Activated CD8-positive, alpha-beta memory T cell treated with anti-CD3 and anti-CD28 coated beads for 36 hours (primary cell): ENCODE measurements around the gene ZBTB38. TPM values are rescaled to one million over a fixed set of nuclear protein-coding genes. Genes with fewer than 3 reads are reported as not detected.

Experiments
- CTCF ChIA-PET: fragments of 350-600 bp; sonication (Branson Sonifier 250); formaldehyde crosslinking; loops from one replicate; lab custom pipeline; 2021; ENCODE audit warnings: antibody characterized with exemption; lab: Charles Lee
- POLR2A ChIA-PET: fragments of 350-600 bp; sonication (Branson Sonifier 250); formaldehyde crosslinking; loops from one replicate; lab custom pipeline; 2021; ENCODE audit warnings: antibody characterized with exemption; lab: Charles Lee
- total RNA-seq, 2 experiments: library from RNA; stranded (reverse); gene quantifications; one replicate each; pipeline ENCODE4 v1.2.3, GENCODE V29; 2021

The ZBTB38 gene, protein sequence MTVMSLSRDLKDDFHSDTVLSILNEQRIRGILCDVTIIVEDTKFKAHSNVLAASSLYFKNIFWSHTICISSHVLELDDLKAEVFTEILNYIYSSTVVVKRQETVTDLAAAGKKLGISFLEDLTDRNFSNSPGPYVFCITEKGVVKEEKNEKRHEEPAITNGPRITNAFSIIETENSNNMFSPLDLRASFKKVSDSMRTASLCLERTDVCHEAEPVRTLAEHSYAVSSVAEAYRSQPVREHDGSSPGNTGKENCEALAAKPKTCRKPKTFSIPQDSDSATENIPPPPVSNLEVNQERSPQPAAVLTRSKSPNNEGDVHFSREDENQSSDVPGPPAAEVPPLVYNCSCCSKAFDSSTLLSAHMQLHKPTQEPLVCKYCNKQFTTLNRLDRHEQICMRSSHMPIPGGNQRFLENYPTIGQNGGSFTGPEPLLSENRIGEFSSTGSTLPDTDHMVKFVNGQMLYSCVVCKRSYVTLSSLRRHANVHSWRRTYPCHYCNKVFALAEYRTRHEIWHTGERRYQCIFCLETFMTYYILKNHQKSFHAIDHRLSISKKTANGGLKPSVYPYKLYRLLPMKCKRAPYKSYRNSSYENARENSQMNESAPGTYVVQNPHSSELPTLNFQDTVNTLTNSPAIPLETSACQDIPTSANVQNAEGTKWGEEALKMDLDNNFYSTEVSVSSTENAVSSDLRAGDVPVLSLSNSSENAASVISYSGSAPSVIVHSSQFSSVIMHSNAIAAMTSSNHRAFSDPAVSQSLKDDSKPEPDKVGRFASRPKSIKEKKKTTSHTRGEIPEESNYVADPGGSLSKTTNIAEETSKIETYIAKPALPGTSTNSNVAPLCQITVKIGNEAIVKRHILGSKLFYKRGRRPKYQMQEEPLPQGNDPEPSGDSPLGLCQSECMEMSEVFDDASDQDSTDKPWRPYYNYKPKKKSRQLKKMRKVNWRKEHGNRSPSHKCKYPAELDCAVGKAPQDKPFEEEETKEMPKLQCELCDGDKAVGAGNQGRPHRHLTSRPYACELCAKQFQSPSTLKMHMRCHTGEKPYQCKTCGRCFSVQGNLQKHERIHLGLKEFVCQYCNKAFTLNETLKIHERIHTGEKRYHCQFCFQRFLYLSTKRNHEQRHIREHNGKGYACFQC (N-terminal part only)
- total RNA-seq = 10 to 100 TPM; 56.6 to 57.0 TPM

DNA sequence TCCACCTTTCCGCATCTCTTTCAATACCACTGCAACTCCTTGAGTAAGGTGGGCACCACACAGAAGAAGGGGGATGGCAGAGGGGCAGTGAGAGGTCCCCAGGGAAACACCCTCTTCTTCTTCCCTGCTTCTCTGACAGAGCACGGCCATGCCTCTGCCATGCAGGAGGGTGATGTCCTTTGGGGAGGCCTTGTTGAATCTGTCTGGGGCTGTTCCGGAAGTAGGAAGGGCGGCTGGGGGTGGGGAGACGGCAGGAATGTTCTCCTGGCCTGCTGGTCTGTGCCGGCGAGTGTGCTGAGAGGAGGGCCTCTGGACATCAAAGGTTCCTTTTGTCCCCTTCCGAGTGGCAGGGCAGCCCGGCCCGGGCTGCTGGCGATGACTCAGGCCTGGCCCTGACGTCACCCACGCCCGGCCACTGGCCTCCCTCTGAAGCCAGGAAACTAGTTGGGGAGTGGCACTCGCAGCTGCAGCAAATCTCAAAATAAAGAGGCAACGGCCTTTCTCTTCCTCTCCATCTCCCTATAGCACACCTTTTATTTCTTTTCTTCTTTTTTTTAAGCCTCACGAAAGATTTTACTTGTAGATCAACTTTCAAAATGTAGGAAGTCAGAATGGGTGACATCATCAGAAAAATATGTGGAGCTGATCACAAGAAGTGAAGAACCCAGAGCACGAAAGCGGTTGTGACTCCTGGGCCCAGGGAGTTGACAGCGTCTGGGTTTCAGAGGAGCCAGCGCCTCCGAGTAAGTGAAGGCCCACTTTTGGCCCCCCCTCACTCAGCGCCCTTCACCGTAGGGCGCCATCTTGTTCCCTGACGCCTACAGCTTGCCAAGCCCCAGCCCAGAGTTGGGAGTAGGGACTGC, at the start of gene ZBTB38:
TSS of gene ZBTB38 (plus strand) at position 443 of the 863 bp plus-strand sequence. CDS start 73,885 bp downstream, outside the sequence.
- POLR2A ChIA-PET = no interaction called here
- CTCF ChIA-PET = interaction anchor here (0.7 to 2.1 kb wide), 3 partner anchors 10 to 545 kb away, joined by 4 to 6 read pairs (median 5); no protein-coding TSS in a partner anchor

DNA sequence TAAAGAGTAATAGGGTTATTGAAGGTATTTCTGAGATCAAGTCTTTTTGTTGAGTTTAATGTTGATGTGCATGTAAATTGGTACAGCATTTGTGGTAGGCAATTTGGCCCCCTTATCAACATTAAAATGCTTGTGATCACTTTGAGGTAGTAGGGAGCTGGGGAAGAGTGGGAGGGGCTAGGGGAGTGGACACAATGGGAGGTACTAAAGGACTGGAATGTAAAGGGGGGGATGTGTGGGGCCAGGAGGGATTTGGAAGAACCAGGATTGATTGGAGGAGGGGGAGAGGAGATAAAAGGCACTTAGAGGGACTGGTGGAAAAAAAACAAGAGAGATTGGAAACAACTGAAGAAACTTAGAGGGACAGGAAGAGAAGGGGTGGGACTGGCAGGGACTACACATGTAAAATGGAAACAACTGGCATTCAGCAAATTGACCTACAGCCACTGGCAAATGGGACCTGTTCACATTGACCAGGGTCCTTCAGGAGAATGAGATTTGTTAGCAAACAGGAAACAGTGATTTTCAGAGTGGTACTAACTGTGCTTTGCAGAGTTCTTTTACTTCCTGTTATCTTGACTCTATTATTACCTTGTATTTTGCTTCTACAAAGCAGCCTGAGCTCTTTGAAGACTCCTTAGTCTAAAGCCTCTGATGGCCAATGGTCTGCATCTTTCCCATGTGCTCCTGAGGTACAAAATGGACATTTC, 47.8 kb upstream of the ZBTB38 start:
- ChIA-PET POLR2A (no interaction called here), CTCF (interaction anchor here (0.7 kb wide), 1 partner anchor 164 kb away, joined by 3 read pairs; no protein-coding TSS in a partner anchor)

DNA sequence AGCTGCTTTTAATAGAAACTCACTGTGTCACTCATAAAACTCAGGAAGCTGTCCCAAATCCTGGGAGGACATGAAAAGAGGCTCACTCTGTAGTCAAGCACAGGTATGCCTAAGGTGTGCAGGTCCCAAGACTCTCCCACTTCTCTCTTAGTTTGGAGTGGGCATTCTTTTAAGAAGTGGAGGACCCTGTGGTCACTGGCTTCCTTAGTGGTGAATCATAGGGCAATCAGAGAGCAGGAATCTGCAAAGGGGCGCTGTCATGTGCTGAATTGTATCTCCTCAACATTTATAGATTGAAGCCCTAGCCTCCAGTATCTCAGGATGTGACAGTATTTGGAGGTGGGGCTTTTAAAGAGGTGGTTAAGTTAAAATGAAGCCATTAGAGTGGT, 47.2 kb upstream of the ZBTB38 start:
- ChIA-PET CTCF (interaction anchor here (1.3 kb wide), 1 partner anchor 9 kb away, joined by 3 read pairs; no protein-coding TSS in a partner anchor), POLR2A (no interaction called here)

DNA sequence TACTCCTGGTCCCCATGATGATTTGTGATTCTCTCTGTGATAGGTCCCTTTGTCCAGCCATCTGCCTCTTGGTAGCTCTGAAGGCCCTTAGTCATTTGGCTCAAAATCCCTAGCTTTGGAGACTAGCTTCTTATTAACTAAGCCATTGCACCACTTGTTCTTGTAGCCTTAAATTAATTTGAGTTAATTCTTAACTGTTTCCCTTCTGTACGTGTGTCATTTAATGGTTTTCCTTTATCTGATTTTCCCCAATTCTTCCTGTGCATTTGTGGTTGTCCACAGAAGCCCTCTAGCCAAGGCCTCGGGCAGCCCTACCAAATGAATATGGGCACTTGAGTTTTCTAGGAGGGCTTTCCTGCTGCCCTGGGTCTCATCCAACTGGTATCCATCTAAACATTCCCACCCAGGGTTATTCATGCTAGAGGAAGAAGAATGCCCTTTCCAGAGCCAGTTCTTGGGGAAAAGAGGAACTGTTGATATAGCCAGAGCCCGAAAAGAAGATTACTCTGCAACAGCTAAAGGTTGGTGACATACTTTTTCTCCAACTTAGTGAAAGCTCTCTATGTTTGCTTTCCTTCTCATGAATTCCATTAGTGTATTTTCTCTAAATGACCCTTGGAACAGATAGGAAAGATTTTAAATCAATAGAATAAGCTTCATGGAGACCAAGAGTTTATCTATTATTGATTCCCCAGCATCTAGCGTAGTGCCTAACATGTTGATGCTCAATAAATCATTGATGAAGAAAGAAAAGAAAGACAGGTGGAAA, 44.2 kb upstream of the ZBTB38 start:
- POLR2A ChIA-PET = no interaction called here
- CTCF ChIA-PET = interaction anchor here (0.9 to 1.2 kb wide), 3 partner anchors 12 to 92 kb away, joined by 3 to 4 read pairs (median 3); partner anchors contain the start of gene PXYLP1

DNA sequence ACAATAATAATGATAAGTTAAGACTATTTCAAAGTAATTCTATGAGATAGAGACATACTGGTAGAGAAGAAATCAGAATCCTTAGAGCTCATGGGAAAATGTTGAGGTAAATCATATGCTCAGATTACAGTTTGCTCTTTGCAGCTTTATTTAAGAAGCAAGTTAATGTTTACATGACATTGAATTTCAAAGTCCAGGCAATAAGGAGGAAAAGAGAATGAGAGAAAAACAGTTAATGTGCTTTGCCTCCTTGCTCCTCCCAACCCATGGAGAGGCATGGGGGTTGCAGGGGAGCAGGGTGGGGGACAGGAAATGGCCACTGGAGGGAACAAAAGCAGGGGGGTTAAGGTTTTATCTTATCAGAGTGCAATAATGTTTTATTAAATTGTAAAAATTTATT, 42.2 kb upstream of the ZBTB38 start:
- ChIA-PET POLR2A (no interaction called here), CTCF (no interaction called here)

DNA sequence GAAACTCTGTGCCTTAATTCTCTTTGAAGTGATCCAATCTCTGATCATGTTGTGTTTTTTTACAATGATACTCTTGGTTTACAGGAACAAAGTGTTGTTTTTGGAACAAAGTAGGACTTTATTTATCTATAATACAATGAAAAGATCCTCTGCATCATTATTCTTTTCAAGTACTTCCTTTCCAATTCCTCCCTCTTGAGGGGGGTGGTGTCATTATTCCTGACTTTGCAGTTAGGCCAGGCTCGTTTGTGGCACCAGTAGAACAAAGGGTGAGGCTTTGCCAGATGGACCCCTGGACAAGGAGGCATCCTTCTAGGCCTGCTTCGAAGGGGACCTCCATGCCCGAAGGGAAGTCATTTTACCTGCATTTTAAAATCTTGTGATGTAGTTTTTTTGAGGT, 41.7 kb upstream of the ZBTB38 start:
- ChIA-PET POLR2A (no interaction called here), CTCF (interaction anchor here (1.5 kb wide), 1 partner anchor 23 kb away, joined by 3 read pairs; no protein-coding TSS in a partner anchor)

DNA sequence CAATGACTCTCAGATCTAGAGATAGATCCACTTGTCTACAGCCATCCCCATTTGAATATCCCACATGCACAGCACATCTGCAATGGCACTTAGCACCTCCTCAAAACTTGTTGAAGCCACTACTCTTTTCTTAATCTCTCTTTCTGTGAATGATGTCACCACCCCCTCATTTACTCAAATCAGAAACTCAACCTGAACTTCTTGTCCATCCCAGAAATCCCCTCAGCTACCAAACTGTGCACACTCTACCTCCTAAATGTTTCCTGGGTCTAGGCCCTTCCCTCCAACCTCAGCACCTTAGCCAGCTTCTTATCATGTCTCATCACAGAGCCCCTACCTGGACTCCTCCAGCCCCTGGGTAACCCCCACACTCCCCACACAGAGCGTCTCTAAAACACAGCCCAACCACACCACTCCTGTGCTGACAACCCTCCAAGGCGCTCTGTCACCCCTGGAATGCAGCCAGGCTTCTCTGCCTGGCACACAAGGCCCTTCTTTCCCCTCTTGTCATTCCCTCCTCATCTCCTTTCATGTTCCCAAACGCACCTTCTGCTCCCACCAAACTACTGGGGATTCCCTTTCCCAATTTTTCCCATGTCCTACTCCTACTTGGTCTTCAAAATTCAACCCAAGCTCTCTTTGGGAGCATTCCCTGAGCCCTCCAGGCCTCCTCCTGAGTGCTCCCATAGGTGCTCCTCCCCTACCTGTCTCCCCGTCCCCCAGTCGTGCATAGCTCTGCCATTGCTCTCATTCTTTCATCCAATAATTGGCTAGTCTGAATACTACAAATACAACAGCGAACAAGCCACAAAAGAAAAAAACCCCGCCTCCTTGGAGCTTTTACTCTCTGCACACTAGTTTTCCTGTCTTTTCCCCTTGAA, 39.8 kb upstream of the ZBTB38 start:
- ChIA-PET CTCF (interaction anchor here (1.0 kb wide), 1 partner anchor 16 kb away, joined by 3 read pairs; no protein-coding TSS in a partner anchor), POLR2A (no interaction called here)

DNA sequence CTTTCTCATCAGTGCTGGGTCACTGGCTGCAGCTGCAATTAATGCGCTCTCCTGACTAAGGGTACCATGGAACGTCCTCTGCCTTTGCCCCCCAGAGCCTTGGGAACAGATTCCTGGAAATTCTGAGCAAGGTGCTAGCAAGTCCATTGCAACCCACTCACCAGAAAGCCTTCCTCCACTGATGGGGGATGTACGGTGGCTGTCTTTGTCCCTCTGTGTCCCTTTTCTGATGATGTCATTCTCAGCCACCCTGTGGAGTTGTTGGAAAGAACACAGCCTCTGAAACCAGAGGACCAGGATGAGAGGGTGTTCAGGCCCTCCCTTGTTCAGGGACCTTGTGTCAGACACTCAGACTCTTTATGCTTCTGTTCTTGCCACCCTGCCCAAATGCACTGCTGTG, 38.1 kb upstream of the ZBTB38 start:
- POLR2A ChIA-PET = no interaction called here

DNA sequence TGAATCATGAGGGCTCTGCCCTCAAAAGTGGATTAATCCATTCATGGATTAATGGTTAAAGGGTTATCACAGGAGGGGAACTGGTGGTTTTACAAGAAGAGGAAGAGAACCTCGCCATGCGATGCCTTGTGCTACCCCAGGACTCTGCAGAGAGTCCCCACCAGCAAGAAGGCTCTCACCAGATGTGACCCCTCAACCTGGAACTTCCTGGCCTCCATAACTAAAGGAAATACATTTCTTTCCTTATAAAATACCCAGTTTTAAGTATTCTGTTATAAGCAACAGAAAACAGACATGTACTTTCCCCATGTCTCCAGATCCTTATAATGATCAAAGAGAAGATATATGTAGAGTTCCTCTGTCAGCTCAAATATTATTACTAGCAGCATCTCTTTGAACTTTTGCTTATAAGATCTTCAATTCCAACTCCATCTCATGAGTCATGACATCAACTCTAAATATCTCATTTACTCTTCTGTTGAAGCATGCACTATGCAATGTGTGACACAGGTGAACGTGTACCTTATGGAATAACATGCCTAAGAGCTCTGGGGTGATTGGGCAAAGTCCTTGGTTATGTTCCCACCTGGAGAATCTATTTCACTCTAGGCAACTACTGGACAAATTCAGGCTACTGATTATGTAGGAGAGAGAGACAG, 37.5 kb upstream of the ZBTB38 start:
- CTCF ChIA-PET = interaction anchor here (0.6 kb wide), 1 partner anchor 18 kb away, joined by 3 read pairs; no protein-coding TSS in a partner anchor
- POLR2A ChIA-PET = no interaction called here

More for the DNA sequence above, 38.1 kb upstream of the ZBTB38 start:
- CTCF ChIA-PET = no interaction called here

DNA sequence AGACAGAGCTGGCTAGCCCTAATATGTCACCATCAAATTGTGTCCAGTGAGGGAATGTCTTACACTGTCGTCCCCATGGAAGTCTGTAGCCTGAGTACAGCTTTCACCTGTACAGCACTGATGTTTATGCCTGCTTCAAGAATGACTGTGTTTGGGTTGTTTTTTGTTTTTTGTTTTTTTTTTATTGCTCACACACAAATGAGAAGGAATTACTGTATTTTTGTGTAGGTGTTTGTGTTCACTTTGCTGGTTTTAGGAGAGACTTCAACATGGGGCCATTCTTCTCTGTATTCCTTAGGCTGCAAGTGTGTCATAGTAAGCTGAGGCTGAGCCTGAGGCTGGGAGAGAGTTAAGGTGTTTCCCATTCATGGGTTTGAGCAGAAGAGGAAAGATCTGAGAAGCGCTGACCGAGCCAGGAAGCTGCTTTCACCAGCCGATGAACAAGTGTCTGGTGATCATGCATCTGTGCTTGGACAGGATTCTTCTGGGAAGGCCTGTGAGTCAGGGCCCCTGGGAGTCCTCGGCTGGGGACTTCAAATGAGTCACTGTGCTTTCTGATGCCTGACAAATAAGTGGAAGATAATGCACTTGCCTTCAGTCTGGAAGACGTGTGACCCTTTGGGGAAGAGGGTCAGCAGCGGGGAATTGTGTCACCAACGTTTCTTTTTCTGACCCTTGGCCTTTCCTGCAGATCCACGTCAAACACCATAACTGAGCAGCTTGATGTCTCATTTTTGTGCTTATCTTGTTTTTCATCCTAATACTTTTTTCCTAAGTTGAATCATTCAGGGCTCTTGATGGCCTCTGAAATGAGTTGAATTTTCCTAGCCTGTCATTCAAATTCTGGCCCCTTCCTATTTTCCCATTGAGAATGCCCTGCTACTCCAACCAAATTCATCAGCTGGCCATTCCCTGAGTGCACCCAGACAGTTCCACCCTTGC, 36.7 kb upstream of the ZBTB38 start:
- POLR2A ChIA-PET = no interaction called here
- CTCF ChIA-PET = interaction anchor here (0.6 to 0.7 kb wide), 2 partner anchors 18 to 231 kb away, joined by 3 read pairs; no protein-coding TSS in a partner anchor

DNA sequence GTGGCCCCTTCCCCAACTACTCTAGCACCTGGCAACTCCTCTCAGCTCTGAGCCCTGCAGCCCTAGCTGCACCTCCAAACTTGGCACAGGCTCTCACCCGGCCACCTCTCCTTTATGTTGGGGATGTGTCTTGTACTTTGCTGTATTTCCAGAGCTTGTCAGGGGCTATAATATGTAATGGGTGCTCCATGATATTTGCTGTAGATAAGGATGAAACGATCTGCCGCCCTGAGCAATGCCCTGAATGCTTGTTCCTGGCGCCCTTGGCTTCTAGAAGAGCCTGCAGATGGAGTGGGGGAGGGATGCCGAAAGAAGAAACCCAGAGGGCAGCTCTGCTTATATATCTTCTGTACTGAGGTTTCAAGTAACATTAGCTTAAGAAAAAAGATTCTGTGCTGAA, 35.9 kb upstream of the ZBTB38 start:
- POLR2A ChIA-PET = no interaction called here
- CTCF ChIA-PET = no interaction called here

DNA sequence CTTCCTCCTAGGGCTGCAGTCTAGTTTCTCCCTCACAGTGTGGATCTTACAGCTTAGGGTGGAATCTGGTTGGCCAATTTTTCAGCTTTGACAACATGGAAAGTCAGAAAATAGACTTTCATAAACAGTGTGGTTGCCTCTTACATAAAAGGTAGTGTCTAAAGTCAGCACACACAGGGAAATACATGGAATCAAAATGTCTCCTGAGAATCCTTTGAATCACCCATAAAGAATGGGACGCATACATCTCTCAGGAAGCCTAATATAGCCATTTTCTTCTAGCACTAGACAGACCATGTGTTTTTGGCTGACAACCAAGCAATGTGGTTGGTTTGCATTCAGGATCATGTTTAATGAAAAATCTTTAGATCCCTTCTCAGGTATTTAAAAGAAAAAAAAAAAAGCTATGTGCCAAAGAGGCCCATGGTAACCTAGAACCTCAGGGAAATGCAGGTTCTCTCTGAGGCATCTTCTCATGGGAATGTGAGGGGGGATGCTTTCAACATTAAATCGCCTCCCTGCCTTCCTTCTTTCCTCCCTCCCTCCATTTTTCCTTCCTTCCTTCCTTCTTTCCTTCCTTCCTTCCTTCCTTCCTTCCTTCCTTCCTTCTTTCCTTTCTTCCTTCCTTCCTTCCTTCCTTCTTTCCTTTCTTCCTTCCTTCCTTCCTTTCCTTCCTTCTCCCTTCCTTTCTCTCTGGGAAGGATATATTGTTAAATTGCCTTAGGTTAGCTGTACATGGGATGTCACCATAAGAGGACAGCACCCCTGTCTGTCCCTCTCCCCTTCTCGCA, 34.3 kb upstream of the ZBTB38 start:
- ChIA-PET POLR2A (no interaction called here), CTCF (interaction anchor here (0.7 to 1.1 kb wide), 2 partner anchors 11 to 19 kb away, joined by 3 read pairs; no protein-coding TSS in a partner anchor)

DNA sequence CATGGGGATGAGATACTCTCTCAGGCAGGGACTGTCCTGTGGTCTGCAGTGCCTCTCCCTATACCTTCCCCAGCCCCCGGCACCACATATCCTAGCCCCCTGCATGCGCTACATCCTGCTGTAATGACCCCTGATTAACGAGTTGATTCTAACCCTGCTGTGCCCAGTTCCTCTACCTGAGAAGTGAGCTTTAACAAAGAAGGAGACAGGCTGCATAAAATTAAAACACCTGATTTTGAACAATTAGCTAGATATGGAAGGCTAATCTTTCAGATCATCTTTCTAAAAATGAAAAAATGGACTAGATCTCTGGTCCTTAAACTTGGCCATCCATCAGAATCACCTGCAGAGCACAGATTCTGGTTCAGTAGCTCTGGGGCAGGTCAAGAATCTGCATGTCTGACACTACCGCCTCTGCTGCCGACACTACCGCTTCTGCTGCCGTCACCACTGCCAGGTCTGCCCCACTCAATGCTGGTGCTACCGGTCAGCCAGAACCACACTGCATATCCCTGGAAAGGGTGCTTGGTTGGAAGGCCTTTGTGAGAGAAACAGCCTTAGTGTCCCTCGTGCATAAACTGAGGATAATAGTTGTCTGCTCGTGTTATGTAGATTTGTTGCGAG, 33.6 kb upstream of the ZBTB38 start:
- POLR2A ChIA-PET = no interaction called here
- CTCF ChIA-PET = interaction anchor here (0.7 to 1.1 kb wide), 2 partner anchors 11 to 20 kb away, joined by 3 read pairs; no protein-coding TSS in a partner anchor
